HG03520 (cell line): ENCODE data around the gene ASPDH.

ENCODE experiments used
- ATAC-seq: cut with Tn5 transposase; IDR thresholded peaks from one replicate; pipeline ENCODE4 v1.9.1; 2021; ENCODE audit warnings: mild to moderate bottlenecking, moderate library complexity; ENCODE audit not compliant: unreplicated experiment

The ASPDH gene

DNA sequence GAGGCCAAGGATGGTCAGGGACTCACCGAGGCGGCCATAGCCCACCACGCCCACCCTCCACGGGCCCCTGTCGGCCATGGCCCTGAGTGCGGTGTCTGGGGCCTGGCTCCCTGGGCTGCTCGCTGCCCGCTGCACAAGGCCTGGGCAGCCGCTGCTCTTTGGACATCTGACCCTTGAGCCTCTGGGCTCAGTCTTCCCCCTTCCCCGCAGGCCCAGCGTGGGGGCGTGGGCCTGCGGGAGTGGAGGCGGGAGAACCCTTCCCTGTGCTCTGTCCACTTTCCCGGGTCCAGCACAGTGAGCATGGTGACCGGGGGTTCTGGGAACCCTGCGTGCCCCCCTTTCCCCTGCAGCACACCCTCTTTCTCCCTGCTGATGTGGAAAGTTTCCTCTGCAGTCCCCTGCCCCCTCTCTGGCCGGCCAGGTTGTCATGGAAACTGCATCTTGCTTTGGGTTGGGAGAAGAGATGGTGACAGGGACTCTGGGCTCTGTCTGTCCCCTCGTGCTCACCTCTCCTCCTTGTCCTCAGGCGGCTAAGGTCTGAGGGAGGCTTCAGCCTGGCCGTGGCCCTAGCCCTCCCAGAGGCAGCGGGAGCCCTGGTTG lies at the start of gene ASPDH:
TSS of gene ASPDH (minus strand) at position 168 of the 600 bp plus-strand sequence. CDS start at position 78, 90 bp downstream.
- ATAC-seq = no peak

DNA sequence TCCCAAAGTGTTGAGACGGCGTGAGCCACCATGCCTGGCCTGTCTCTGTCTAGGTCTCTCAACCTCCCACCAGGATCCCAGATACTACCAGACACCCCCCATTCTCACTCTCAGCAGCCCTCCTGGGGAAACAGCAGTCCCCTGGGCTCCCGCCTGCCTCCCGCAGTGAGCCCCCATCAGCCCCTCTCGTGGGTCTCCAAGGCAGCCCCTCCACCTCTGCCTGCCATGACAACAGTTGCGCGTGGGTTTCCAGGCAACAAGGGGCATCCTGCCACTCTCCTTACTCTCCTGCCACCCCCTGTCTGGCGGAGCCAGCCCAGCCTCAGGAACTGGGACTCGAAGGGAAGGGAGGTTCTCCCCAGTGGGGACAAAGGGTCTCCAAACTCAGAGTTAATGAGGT lies 49.3 kb upstream of the ASPDH start:
- no peak for ATAC-seq

GRCh38 chr19:50562329-50562728 lies 48.6 kb upstream of the ASPDH start:
- ATAC-seq = no peak

DNA sequence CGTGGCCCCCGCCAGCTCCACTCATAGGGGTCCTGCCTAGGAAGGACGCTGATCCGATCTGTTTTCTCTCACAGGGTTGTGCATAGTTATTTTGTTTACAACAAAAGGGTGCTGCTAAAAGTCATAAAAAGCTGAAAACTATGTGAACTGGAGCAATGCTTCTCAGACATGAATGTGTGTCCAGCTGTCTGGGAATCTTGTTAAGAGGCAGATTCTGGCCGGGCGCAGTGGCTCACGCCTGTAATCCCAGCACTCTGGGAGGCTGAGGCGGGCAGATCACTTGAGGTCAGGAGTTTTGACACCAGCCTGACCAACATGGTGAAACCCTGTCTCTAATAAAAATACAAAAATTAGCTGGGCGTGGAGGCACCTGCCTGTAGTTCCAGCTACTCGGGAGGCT lies 45.9 kb upstream of the ASPDH start:
- ATAC-seq = no peak

DNA sequence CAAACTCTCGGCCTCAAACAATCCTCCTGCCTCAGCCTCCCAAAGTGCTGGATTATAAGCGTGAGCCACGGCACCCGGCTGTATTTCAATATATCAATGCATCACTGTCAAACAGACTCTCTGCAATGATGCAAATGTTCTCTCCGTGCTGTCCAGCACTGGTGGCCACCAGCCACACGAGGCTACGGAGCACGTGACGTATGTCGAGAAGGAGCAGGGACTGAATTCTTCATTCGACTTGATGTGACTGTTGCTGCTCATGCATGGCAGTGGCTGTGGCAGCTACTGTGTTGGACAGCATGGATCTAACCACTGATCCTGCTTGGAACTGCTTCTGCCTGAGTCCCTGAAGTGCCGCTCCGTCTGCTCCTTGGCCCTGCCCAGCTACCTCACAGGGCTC lies 44.7 kb upstream of the ASPDH start:
- ATAC-seq = no peak

DNA sequence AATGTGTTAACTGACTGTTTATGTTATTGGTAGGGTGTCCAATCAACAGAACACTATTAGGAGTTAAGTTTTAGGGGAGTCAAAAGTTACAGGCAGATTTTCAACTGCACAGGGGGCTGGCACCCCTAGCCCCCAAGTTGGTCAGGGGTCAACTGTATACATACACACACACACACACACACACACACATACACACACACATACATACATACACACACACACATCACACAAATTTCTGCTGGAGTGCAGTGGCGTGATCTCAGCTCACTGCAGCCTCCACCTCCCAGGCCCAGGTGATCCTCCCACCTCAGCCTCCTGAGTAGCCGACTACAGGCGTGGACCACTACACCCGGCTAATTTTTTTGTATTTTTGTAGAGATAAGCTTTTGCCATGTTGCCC lies 44.3 kb upstream of the ASPDH start:
- no peak for ATAC-seq

- ATAC-seq = no peak
Measured at GRCh38 chr19:50557009-50557613, 43.4 kb upstream of the ASPDH start.

DNA sequence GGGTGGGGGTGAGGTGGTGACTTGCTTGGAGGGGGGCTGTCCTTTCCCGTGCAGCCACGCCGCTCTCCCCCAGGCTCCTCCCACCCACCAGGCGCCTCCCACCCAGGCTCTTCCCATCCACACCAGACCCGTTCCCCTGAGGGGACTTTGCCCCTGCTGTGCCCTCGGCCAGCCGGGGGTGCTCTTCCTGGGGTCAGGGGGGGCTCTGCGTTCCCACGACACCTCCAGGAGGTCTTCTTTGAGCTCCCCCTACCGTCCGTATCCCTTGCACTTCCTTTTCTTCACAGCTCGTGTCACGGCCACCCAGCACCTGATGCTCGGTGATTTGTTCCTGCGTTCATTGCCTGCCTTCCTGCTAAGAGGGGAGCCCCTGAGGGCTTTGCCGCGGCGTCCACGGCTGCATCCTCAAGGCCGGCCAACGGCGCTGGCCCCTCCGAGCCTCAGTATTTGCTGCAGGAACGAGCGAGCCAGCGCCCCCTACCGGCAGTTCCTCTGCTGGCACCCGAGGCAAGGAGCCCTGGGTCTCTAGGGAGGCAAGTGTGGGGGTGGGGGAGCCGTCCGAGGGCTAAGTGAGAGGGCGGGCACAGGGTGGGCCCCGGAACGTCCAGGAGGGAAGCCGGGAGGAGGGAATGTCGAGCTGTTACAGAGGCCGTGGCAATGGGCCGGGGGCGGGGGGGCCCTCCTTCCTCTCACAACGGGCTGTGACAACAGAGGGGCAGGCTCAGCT lies 42.7 kb upstream of the ASPDH start:
- ATAC-seq = no peak

GRCh38 chr19:50555450-50556281 lies 42.0 kb upstream of the ASPDH start:
- ATAC-seq = no peak

DNA sequence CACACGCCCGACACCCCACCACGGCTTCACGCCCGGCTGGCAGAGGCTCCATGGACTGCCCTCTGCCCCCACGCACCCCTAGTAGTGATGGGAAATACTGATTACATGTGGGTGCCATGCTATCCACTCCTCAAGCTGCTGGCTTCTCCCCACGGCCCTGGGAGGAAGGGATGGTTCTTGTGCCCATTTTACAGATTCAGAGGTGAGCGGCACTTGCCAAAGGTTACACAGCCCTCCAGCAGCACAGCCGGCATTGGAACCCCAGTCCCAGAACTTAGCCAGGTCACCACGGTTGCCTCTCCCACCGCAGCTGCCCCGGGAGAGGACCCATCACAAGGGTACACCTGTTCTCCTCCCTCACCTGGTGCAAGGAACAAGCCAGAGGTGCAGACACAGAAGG lies 41.3 kb upstream of the ASPDH start:
- ATAC-seq = no peak

DNA sequence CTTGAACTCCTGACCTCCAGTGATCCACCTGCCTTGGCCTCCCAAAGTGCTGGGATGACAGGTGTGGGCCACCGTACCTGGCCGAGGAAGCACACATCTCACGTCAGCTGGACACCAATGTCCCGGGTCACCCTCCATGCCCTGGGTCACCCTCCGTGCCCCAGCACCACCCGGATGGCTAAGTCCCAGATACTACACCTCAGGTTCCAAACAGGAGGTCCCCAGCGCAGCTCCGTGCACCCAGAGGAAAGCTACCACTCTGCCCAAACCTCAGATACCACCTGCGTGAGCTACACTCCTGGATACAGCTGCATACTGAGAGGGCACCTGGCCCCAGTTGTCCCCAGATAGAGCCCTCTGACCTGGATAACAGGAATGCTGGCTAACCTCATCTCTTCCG lies 40.5 kb upstream of the ASPDH start:
- no peak for ATAC-seq

DNA sequence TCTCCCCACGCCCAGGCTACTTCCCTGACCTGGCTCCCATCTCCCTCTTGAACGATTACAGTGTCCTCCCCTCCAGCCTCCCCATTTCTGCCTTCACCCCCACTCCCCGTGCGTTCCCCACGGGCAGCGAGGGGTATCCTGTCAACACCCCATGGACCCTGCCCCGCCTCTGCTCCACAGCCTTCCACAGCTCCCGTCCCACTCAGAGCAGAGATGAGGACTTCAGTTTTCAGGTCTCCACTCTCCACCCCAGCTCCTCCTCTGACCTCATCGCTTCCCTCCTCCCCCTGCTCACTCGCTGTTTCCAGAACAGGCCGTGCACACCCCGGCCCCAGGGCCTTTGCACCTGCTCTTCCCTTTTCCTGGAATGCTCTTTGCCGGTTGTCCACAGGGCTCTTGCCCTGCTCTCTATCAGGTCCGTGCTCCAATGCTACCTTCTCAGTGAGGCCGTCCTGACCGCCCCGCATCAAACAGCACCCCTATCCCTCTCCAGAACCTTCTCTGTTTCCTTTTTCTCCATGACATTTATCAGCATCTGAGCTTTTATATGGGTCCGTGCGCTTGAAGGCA lies 39.5 kb upstream of the ASPDH start:
- ATAC-seq = no peak

GRCh38 chr19:50552540-50552939 lies 38.8 kb upstream of the ASPDH start:
- ATAC-seq = no peak

GRCh38 chr19:50551715-50552187 lies 38.0 kb upstream of the ASPDH start:
- ATAC-seq = no peak

DNA sequence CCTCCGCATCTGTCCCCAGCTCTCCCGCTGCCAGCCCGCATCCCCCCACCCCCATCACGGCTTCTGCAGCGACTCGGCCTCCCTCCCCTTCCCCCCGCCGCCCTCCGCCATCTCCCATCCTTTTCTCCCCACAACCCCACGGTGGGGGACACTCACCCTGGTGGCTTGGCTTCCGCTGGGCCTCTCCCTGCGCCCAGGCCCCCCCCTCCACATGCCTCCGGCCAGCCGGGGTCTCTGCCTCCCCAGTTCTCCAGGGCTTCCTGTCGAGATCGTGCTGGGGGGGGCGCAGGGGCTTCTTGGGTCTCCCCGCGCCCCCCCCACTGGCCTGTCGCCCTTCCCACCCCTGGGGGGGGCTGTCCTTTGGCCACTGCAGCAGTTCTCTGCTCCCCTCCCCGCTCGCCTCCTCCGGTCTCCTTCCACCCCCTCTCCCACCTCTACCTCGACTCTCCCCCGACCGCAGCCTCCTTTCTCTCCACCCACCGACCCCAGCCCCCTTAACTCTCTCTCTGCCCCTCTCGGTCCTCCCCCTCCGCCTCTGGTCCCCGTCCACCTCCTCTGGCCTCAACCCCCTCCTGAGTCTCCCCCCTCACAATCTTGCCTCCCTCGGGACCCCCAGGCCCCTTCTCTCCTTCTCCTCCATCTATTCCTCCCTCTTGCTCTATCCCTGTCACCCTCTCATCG lies 37.5 kb upstream of the ASPDH start:
- no peak for ATAC-seq

DNA sequence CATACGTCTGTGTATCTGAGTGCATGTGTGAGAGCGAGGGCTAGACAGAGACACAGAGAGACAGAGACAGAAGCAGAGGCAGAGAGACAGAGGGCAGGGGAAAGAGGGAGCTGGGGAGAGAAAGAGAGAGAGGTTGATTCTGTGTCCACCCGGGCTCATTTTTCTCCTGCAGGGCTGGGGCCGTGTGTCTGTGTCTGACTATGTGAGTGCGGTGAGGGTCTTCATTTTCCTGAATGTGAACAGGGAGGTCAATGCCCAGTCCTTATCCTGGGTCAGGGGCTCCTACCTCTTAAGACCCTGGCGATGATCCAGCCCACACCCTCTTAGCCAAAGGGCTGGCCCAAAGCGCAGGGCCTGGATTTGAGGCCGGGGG lies 36.9 kb upstream of the ASPDH start:
- ATAC-seq = no peak

DNA sequence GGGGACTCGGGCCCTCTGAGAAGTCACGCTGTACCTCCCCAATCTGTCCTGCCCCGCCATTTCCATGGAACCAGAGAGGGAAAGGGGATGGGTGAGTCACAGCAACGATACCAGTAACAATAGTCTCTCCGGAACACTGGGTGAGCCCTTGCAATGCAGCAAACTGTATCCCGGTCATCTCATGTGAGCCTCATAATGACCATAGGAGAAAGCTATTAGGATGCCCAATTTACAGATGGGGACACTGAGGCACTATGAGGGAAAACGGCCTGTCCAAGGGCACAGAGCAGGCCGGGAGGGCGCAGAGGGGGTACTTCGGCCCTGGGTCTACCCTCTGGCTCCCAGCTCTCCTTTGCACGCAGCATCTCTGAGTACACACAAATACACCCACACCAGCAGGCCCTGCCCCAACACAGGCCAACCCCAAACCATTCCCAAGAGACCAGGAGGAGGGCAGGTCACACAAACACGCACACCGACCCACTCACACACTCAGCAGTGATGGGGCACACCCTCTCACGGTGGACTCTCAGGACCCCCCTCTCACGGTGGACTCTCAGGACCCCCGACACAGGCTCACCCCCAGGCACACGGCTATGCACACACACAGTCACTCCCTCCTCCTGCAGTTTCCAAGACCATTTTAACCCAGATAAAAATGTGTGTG lies 36.3 kb upstream of the ASPDH start:
- ATAC-seq = no peak

GRCh38 chr19:50549059-50549926 lies 35.6 kb upstream of the ASPDH start:
- ATAC-seq = no peak
